DOHH2 (cell line): ENCODE results near the gene RPS6KA2.
"Not testable (repeated sequence)": the region's sequence is repeated elsewhere in the genome, so short reads cannot be mapped to it uniquely, and the experiment has no call there.

Experiments used
- H3F3A ChIP-seq: fragments of 200-600 bp; sonication (generic), shearing (Covaris generic); 2 replicates; pipeline ENCODE4 v1.6.0; 2016; ENCODE audit warnings: antibody characterized with exemption, mild to moderate bottlenecking; ENCODE audit not compliant: control insufficient read depth, insufficient read depth
- H3K27ac ChIP-seq: fragments of 200-600 bp; sonication (generic); 2 replicates; pipeline ENCODE4 v1.5.1; 2014; ENCODE audit warnings: low read depth, mild to moderate bottlenecking, low read length, moderate library complexity
- H3K27me3 ChIP-seq: fragments of 200-600 bp; sonication (generic); 2 replicates; pipeline ENCODE4 v1.6.1; 2014; ENCODE audit warnings: mild to moderate bottlenecking, low read length, mixed read lengths; ENCODE audit not compliant: control insufficient read depth
- H3K36me3 ChIP-seq: fragments of 200-600 bp; sonication (generic); 2 replicates; pipeline ENCODE4 v1.6.1; 2014; ENCODE audit warnings: mild to moderate bottlenecking, low read length, moderate library complexity, mixed read lengths; ENCODE audit not compliant: control insufficient read depth
- H3K4me1 ChIP-seq: fragments of 200-600 bp; sonication (generic); 2 replicates; pipeline ENCODE4 v1.6.1; 2014; ENCODE audit warnings: mild to moderate bottlenecking, low read length, mixed read lengths; ENCODE audit not compliant: control insufficient read depth
- H3K4me2 ChIP-seq: fragments of 200-600 bp; sonication (generic); 2 replicates; pipeline ENCODE4 v1.6.0; 2014; ENCODE audit warnings: mild to moderate bottlenecking, low read length, moderate library complexity
- H3K4me3 ChIP-seq: fragments of 200-600 bp; sonication (generic); 2 replicates; pipeline ENCODE4 v1.5.1; 2014; ENCODE audit warnings: mild to moderate bottlenecking, low read length, mixed read lengths
- H3K79me2 ChIP-seq: fragments of 200-600 bp; sonication (generic); 2 replicates; pipeline ENCODE4 v1.6.1; 2014; ENCODE audit warnings: mild to moderate bottlenecking, low read length, mixed read lengths; ENCODE audit not compliant: control insufficient read depth
- H3K9me2 ChIP-seq: fragments of 200-600 bp; sonication (generic); replicated peaks from 2 replicates; pipeline ENCODE4 v1.6.1; 2014; ENCODE audit warnings: mild to moderate bottlenecking, low read length, mixed read lengths; ENCODE audit not compliant: control insufficient read depth
- H3K9me3 ChIP-seq: fragments of 200-600 bp; sonication (generic); 2 replicates; pipeline ENCODE4 v1.6.1; 2014; ENCODE audit warnings: antibody characterized with exemption, low read length, mixed read lengths; ENCODE audit not compliant: control insufficient read depth, insufficient read depth
- H4K20me1 ChIP-seq: fragments of 200-600 bp; sonication (generic); 2 replicates; pipeline ENCODE4 v1.6.0; 2014; ENCODE audit warnings: low read depth, mild to moderate bottlenecking, antibody characterized with exemption, low read length, moderate library complexity; ENCODE audit not compliant: control insufficient read depth, insufficient read depth
- EZH2phosphoT487 ChIP-seq: fragments of 200-600 bp; sonication (generic); IDR thresholded peaks from 2 replicates; pipeline ENCODE4 v1.6.1; 2017; ENCODE audit warnings: borderline replicate concordance, mild to moderate bottlenecking, antibody characterized with exemption, low read length, moderate library complexity, mixed read lengths
- TF ChIP-seq, protein P1 (sequence below): fragments of 200-600 bp; sonication (generic); IDR thresholded peaks from one replicate; pipeline ENCODE4 v1.5.1; 2014; ENCODE audit warnings: antibody characterized with exemption, mild to moderate bottlenecking, low read depth, low read length; ENCODE audit not compliant: poor library complexity, severe bottlenecking

The RPS6KA2 gene

DNA sequence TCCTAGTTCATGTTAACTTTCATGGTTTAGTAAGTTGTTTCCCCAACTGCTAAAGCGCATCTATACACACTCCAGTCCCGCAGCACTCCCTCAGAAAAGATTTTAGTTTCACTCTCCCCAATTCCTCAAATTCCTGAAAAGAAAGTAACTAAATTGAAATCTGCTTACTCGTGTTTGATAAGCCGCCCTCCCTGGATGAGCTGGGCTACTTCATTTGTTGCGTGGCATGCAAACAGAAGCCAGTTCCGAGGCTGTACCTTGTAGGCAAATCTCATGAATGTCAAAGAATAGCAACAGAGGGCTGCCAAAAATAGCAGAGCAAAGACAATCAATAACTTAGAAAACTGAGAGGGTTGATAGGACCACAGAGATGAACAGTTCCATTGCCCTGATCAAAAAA is 261.2 kb downstream of the RPS6KA2 start:
- Histone ChIP-seq H3F3A (0 out of 2 replicates have a peak, but pooled peaks cover 2% of the 10 kb centered on the region), H3K27ac (no peak overlapping the region), H3K4me1 (no peaks in the 10 kb centered on the region), H3K4me3 (no peak overlapping the region), H4K20me1 (no peaks in the 10 kb centered on the region), H3K9me3 (no peaks in the 10 kb centered on the region), H3K79me2 (no peaks in the 10 kb centered on the region), H3K9me2 (no peaks in the 10 kb centered on the region), H3K4me2 (no peak overlapping the region), H3K36me3 (peaks cover 15% of the 10 kb centered on the region), H3K27me3 (no peaks in the 10 kb centered on the region)
- TF ChIP-seq, protein P1, sequence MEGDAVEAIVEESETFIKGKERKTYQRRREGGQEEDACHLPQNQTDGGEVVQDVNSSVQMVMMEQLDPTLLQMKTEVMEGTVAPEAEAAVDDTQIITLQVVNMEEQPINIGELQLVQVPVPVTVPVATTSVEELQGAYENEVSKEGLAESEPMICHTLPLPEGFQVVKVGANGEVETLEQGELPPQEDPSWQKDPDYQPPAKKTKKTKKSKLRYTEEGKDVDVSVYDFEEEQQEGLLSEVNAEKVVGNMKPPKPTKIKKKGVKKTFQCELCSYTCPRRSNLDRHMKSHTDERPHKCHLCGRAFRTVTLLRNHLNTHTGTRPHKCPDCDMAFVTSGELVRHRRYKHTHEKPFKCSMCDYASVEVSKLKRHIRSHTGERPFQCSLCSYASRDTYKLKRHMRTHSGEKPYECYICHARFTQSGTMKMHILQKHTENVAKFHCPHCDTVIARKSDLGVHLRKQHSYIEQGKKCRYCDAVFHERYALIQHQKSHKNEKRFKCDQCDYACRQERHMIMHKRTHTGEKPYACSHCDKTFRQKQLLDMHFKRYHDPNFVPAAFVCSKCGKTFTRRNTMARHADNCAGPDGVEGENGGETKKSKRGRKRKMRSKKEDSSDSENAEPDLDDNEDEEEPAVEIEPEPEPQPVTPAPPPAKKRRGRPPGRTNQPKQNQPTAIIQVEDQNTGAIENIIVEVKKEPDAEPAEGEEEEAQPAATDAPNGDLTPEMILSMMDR: no peak

DNA sequence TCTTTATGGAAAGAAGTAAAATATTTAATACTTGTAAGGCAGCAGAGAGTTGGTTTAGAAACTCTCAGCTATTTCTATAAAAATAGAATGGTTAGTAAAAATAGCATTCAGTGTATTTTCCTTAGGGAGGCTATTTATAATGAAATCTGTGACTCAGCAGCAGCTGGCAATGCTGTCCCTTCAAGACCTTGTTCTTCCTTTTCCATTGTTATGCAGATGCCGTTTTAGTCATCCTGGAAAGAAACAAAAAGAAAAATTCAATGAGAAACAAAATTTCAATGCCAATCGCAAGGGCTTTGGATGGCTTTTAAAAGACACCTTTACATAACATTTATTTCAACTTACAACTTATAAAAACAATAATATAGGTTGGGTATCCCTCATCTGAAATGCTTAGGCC is 261.8 kb downstream of the RPS6KA2 start:
- H3K4me2 ChIP-seq: no peak overlapping the region

DNA sequence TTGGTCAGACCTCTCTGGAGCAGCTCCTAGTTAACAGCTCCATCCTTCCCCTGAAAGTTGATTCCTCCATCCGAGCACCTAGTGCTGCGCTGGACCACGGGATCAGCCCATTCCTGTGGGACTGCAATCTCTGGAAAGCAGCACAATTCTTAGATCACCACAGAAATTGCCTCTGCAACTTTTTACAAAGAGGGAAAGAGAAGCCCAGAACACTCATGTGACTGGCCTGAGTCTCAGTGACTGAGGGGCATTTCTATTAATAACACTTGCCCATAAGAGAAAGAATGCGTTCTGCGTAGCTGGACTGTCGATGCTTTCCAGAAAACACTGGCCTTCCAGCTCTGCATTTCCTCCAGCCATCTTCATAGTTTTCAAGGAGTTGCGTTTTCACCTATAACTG is 262.6 kb downstream of the RPS6KA2 start:
- Histone ChIP-seq H3K9me3 (no peaks in the 10 kb centered on the region), H4K20me1 (no peaks in the 10 kb centered on the region), H3K79me2 (no peaks in the 10 kb centered on the region), H3K27me3 (no peaks in the 10 kb centered on the region), H3K4me2 (no peak overlapping the region), H3K4me1 (no peaks in the 10 kb centered on the region), H3K9me2 (no peaks in the 10 kb centered on the region), H3K4me3 (no peak overlapping the region), H3F3A (no peaks in the 10 kb centered on the region), H3K27ac (no peak overlapping the region), H3K36me3 (peaks cover 15% of the 10 kb centered on the region)
- TF ChIP-seq EZH2phosphoT487: no peak
- TF ChIP-seq, protein P1: no peak

More for the DNA sequence above, 261.8 kb downstream of the RPS6KA2 start:
- peaks cover 15% of the 10 kb centered on the region for H3K36me3 ChIP-seq
- no peak overlapping the region for H3K4me3 ChIP-seq
- 0 out of 2 replicates have a peak, but pooled peaks cover under 1% of the 10 kb centered on the region for H3F3A ChIP-seq
- H3K27me3 ChIP-seq: no peaks in the 10 kb centered on the region
- no peaks in the 10 kb centered on the region for H3K9me3 ChIP-seq
- TF ChIP-seq, protein P1: no peak
- no peak for TF ChIP-seq EZH2phosphoT487
- no peaks in the 10 kb centered on the region for H4K20me1 ChIP-seq
- no peaks in the 10 kb centered on the region for H3K4me1 ChIP-seq
- no peaks in the 10 kb centered on the region for H3K9me2 ChIP-seq
- H3K79me2 ChIP-seq: no peaks in the 10 kb centered on the region
- H3K27ac ChIP-seq: no peak overlapping the region

DNA sequence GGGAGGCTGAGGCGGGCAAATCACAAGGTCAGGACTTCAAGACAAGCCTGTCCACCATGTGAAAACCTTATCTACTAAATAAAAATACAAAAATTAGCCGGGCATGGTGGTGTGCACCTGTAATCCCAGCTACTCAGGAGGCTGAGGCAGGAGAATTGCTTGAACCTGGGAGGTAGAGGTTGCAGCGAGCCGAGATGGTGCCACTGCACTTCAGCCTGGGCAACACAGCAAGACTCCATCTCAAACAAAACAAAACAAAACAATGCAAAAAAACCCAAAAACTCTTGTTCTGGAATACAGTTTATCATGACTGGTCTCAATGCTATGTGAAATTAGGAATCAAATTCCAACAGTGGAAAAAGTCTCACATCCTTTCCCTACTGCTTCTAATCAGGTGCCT is 264.6 kb downstream of the RPS6KA2 start:
- H3K4me1 ChIP-seq, H3F3A ChIP-seq, H3K27me3 ChIP-seq, H3K4me2 ChIP-seq, H4K20me1 ChIP-seq, H3K79me2 ChIP-seq, H3K9me2 ChIP-seq, H3K27ac ChIP-seq, H3K4me3 ChIP-seq, H3K9me3 ChIP-seq: not testable (repeated sequence)
- H3K36me3 ChIP-seq: peaks cover 15% of the 10 kb centered on the region
